ENCODE results near the gene CBR1. TPM values are rescaled to one million over a fixed set of nuclear protein-coding genes. Genes with fewer than 3 reads are reported as not detected.

CBR1 gene
- total RNA-seq, 2 experiments from 2014 or later: 5.2 to 6.8 TPM

DNA sequence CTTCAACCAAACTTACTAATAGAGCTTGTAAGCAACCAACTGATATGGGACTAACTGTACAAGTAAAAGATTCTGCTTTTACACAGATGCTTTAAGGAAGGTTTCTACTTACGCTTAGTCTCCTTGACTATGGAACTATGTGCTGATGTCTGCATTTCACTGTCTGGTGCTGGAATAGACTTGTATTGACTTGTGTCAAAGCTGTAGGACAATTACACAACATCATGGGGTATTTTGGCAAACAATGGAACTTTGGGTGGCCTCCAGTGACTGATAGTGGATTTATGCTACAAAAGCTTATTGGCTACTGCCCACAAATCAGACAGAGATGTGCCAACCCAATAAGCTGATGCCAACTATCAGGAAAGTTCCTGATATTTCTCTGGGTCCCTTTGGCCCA, 10.6 kb downstream of the CBR1 start:
- no peaks in the 10 kb centered on the region for H3K9me3 Mint-ChIP-seq
- H3K27ac Mint-ChIP-seq: no peak overlapping the region
- ChIA-PET CTCF (interaction anchor here (1.7 kb wide), 1 partner anchor 10 kb away, joined by 4 read pairs; the partner anchor contains the start of gene CBR1), POLR2A (interaction anchor here (0.9 to 2.4 kb wide), 2 partner anchors 10 to 20 kb away, joined by 3 to 24 read pairs; partner anchors contain the start of genes CBR1 and SETD4)
- H3K27me3 ChIP-seq (ENCODE audit: control insufficient read depth in 1 of 2, insufficient read depth in 2 of 2, low read length in 2 of 2): no peaks in the 10 kb centered on the region
- no peak for DNase-seq
- no peak overlapping the region for H3K4me3 ChIP-seq (ENCODE audit: low read length)
- TF ChIP-seq, protein P1, sequence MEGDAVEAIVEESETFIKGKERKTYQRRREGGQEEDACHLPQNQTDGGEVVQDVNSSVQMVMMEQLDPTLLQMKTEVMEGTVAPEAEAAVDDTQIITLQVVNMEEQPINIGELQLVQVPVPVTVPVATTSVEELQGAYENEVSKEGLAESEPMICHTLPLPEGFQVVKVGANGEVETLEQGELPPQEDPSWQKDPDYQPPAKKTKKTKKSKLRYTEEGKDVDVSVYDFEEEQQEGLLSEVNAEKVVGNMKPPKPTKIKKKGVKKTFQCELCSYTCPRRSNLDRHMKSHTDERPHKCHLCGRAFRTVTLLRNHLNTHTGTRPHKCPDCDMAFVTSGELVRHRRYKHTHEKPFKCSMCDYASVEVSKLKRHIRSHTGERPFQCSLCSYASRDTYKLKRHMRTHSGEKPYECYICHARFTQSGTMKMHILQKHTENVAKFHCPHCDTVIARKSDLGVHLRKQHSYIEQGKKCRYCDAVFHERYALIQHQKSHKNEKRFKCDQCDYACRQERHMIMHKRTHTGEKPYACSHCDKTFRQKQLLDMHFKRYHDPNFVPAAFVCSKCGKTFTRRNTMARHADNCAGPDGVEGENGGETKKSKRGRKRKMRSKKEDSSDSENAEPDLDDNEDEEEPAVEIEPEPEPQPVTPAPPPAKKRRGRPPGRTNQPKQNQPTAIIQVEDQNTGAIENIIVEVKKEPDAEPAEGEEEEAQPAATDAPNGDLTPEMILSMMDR (IDR thresholded peaks at IDR 0.05): no peak
- no peak for ATAC-seq (ENCODE audit: poor library complexity)
- intact Hi-C loops (cut with DNase I, micrococcal nuclease): no loop called here
- H3K4me1 ChIP-seq (ENCODE audit: insufficient read depth, low read length): peaks cover 18% of the 10 kb centered on the region
- H3K36me3 ChIP-seq (ENCODE audit: insufficient read depth, low read length): no peaks in the 10 kb centered on the region
- H3K27me3 Mint-ChIP-seq: no peaks in the 10 kb centered on the region
- no peak overlapping the region for H3K27ac ChIP-seq (ENCODE audit: low read depth in 1 of 2, low read length in 2 of 2)
- peaks cover 4% of the 10 kb centered on the region for H3K36me3 Mint-ChIP-seq (ENCODE audit: low read depth)
- no peak overlapping the region for H3K4me3 Mint-ChIP-seq
- H3K9me3 ChIP-seq (ENCODE audit: control insufficient read depth in 1 of 2, insufficient read depth in 1 of 2, low read length in 2 of 2): no peaks in the 10 kb centered on the region
- H3K4me1 Mint-ChIP-seq (ENCODE audit: low read depth): peaks cover 34% of the 10 kb centered on the region

DNA sequence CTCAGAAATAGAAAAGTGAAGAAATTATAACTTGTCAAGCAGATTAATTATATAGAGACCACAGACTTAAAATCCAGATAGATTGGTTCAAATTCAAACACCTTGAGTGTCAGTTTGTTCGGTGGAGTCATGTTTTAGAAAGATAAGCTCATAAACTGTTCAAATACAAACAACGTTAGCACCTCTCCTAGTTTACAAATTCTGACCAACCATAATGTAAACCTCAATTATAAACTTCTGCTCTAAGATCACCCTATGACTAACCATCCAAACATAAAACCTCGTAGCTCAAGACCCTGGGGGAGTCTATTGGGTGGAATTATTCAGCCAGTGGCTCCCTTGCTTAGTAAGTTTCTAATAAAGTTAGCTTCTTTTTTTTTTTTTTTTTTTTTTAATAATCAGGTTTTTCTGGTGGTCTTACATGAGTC, 12.4 kb downstream of the CBR1 start:
- ATAC-seq (ENCODE audit: poor library complexity) (no peak), DNase-seq (no peak)
- no peak overlapping the region for H3K4me3 ChIP-seq (ENCODE audit: low read length)
- CTCF ChIA-PET: no interaction called here
- TF ChIP-seq, protein P1 (IDR thresholded peaks at IDR 0.05): no peak
- no peaks in the 10 kb centered on the region for H3K36me3 ChIP-seq (ENCODE audit: insufficient read depth, low read length)
- Mint-ChIP-seq H3K4me3 (no peak overlapping the region), H3K9me3 (no peaks in the 10 kb centered on the region), H3K27me3 (no peaks in the 10 kb centered on the region), H3K27ac (no peak overlapping the region), H3K36me3 (ENCODE audit: low read depth) (peaks cover 4% of the 10 kb centered on the region), H3K4me1 (ENCODE audit: low read depth) (peaks cover 39% of the 10 kb centered on the region)
- intact Hi-C loops (cut with DNase I, micrococcal nuclease): no loop called here
- no peaks in the 10 kb centered on the region for H3K9me3 ChIP-seq (ENCODE audit: control insufficient read depth in 1 of 2, insufficient read depth in 1 of 2, low read length in 2 of 2)
- no peaks in the 10 kb centered on the region for H3K27me3 ChIP-seq (ENCODE audit: control insufficient read depth in 1 of 2, insufficient read depth in 2 of 2, low read length in 2 of 2)
- POLR2A ChIA-PET: interaction anchor here (0.8 kb wide), 1 partner anchor 70 kb away, joined by 3 read pairs; no protein-coding TSS in a partner anchor
- no peak overlapping the region for H3K27ac ChIP-seq (ENCODE audit: low read depth in 1 of 2, low read length in 2 of 2)
- H3K4me1 ChIP-seq (ENCODE audit: insufficient read depth, low read length): peaks cover 18% of the 10 kb centered on the region

DNA sequence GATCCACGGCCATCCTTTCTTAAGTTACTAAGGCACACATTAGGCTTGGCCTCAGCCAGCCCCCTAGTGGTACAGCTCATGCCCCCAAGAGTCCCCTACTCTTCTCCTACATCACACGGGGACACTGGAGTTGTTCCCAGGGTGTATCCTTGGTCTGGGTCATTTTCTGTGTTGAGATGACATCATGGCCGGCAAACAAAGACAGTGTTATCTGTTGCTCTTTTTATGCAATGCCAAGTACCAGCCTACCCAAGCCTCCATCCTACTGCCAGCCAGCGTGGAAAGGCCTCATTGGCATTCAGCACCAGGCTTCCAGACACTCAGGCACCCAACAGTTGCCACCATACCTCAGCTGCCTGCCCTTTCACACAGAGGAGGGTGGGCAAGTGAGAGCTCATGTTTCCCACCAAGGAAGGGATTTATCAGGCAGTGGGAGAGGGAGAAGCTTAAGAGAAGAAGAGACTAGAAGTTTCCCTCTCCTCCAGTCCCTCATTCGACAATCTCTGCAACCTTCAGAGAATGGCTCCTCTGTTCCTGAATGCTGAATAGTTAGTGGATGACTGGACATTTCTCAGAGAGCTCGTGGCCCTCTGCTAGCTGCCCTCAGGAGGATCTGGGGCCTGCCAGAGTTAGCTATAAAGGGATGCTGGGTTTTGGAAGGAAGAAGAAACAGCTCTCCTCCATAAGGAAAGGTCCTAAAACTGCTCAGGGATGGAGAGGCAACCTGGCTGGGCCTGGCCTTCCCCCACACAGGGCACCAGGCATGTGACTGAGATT, 17.7 kb downstream of the CBR1 start:
- Mint-ChIP-seq H3K4me3 (no peak overlapping the region), H3K27me3 (no peaks in the 10 kb centered on the region), H3K36me3 (ENCODE audit: low read depth) (no peaks in the 10 kb centered on the region), H3K9me3 (no peaks in the 10 kb centered on the region), H3K27ac (no peak overlapping the region), H3K4me1 (ENCODE audit: low read depth) (peaks cover 10% of the 10 kb centered on the region)
- H3K27ac ChIP-seq (ENCODE audit: low read depth in 1 of 2, low read length in 2 of 2): no peak overlapping the region
- H3K4me1 ChIP-seq (ENCODE audit: insufficient read depth, low read length): no peaks in the 10 kb centered on the region
- no peaks in the 10 kb centered on the region for H3K36me3 ChIP-seq (ENCODE audit: insufficient read depth, low read length)
- ChIA-PET POLR2A (no interaction called here), CTCF (no interaction called here)
- peaks cover 0 to under 1% of the 10 kb centered on the region in 2 experiments for H3K27me3 ChIP-seq (ENCODE audit: control insufficient read depth in 1 of 2, insufficient read depth in 2 of 2, low read length in 2 of 2)
- no peak overlapping the region for H3K4me3 ChIP-seq (ENCODE audit: low read length)
- H3K9me3 ChIP-seq (ENCODE audit: control insufficient read depth in 1 of 2, insufficient read depth in 1 of 2, low read length in 2 of 2): no peaks in the 10 kb centered on the region
- TF ChIP-seq, protein P1 (IDR thresholded peaks at IDR 0.05): no peak
- no peak for ATAC-seq (ENCODE audit: poor library complexity)
- intact Hi-C loops (cut with DNase I, micrococcal nuclease): no loop called here
- DNase-seq: no peak

All from CD4-positive, alpha-beta T cell (primary cell).